A549 (cell line): ENCODE results near the gene ALOX12.

ENCODE experiments used
- CHD4 ChIP-seq: fragments of 200-600 bp; sonication (generic); IDR thresholded peaks from 2 replicates; pipeline ENCODE4 v1.6.1; 2016; ENCODE audit warnings: antibody characterized with exemption, mild to moderate bottlenecking, borderline replicate concordance
- CTCF ChIP-seq: fragments of >200 bp; sonication (Bioruptor Twin); formaldehyde crosslinking; IDR thresholded peaks from 3 replicates; pipeline ENCODE4 v1.5.1; 2016
- E2F6 ChIP-seq: IDR thresholded peaks from 2 replicates; pipeline ENCODE4 v1.6.1; 2012; ENCODE audit warnings: low read depth, borderline replicate concordance
- PHF8 ChIP-seq: fragments of 200-600 bp; sonication (generic); IDR thresholded peaks from 2 replicates; pipeline ENCODE4 v1.6.1; 2016; ENCODE audit warnings: low read depth, mild to moderate bottlenecking, antibody characterized with exemption, moderate library complexity, borderline replicate concordance
- POLR2A ChIP-seq: IDR thresholded peaks from 2 replicates; pipeline ENCODE4 v1.6.1; 2012; ENCODE audit warnings: mild to moderate bottlenecking, low read length
- ZNF302 ChIP-seq: fragments of 250-450 bp; sonication (Bioruptor Pico); IDR thresholded peaks from 2 replicates; pipeline ENCODE4 v1.9.0; 2021; ENCODE audit warnings: inconsistent platforms, mild to moderate bottlenecking, moderate library complexity

DNA sequence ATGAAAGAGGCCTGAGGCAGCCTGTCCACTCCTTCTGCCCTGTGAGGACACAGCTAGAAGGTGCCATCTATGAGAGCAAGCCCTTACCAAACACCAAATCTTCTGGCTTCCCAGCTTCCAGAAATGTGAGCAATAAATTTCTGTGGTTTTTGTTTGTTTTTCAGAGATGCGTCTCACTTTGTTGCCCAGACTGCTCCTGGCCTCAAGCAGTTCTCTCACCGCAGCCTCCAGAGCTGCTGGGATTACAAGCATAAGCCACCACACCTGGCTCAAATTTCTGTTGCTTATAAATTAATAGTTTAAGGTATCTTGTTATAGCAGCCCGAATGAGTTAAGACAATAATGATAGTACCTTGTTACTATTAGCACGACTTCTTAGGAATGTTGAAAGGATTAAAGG lies 60.5 kb downstream of the ALOX12 start:
- TF ChIP-seq CTCF (no peak), POLR2A (no peak), E2F6 (no peak), CHD4 (no peak), ZNF302 (CRISPR knock-in tag) (no peak), PHF8 (no peak)
